Stimulated activated CD8-positive, alpha-beta memory T cell treated with anti-CD3 and anti-CD28 coated beads, Interleukin-15, amount 100 ng/mL, for 48 hours (primary cell): ENCODE results near the gene MRPL42.
"Not testable (repeated sequence)": the region's sequence is repeated elsewhere in the genome, so short reads cannot be mapped to it uniquely, and the experiment has no call there.

Experiments used
- DNase-seq, 2 donors: peaks; one replicate each; pipeline ENCODE4 v3.0.0-alpha.2; 2020; ENCODE audit warnings: low read depth in 2 of 2

Gene MRPL42

GRCh38 chr12:93443576-93443975 lies 23.7 kb upstream of the MRPL42 start:
- no peak for DNase-seq

- DNase-seq, result no peak
These were observed 19.6 kb upstream of the MRPL42 start for GRCh38 chr12:93447555-93448290.

GRCh38 chr12:93448796-93449195 lies 18.5 kb upstream of the MRPL42 start:
- DNase-seq, result no peak

- DNase-seq, result no peak
These were observed 18.0 kb upstream of the MRPL42 start for GRCh38 chr12:93449277-93449676.

GRCh38 chr12:93451423-93452158 lies 15.7 kb upstream of the MRPL42 start:
- no peak for DNase-seq

DNA sequence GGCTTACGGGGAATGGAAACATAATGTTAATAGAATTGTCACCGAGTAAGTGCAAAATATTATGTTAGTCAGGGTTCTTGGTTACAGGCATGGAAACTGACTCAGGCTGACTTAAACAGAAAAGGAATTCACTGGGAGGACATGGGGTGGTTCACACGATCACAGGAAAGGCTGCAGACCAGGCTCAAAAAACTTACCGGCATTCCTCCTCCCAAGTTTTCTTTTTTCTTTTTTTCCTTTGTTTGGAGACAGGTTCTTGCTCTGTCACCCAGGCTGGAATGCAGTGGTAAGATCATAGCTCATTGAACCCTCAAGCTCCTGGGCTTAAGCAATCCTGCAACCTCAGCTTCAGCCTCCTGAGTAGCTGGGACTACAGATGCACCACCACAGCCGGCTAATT lies 13.7 kb upstream of the MRPL42 start:
- no peak for DNase-seq

- no peak for DNase-seq
These were observed 11.2 kb upstream of the MRPL42 start for GRCh38 chr12:93456077-93456476.

DNA sequence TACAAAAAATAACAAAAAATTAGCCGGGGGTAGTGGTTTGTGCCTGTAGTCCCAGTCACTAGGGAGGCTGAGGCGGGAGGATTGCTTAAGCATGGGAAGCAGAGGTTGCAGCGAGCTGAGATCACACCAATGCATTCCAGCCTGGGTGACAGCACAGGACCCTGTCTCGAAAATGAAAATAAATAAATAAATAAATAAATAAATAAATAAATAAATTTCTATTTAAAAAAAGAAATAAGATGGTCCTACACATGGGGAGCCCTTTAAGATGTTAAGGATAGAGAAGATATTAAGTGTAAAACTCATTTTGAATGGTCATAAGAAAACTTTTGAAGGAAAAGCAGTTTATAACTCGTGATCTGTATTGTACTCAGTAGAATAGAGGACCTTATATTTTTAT lies 8.2 kb upstream of the MRPL42 start:
- DNase-seq, result no peak

DNA sequence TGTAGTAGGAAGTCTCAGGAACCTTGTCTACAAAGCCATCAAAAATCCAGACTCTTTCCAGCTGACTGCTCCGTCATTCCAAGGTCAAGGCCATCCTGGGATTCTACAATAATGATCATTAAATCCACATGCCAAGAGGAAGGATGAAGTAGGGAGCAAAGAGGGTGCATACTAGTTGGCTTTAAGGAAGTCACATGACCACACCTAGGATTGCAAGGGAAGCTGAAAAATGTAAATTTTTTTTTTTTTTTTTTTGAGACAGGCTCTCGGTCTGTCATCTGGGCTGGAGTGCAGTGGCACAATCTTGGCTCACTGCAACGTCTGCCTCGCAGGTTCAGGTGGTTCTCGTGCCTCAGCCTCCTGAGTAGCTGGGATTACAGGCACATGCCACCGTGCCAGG lies 7.3 kb upstream of the MRPL42 start:
- no peak for DNase-seq

DNA sequence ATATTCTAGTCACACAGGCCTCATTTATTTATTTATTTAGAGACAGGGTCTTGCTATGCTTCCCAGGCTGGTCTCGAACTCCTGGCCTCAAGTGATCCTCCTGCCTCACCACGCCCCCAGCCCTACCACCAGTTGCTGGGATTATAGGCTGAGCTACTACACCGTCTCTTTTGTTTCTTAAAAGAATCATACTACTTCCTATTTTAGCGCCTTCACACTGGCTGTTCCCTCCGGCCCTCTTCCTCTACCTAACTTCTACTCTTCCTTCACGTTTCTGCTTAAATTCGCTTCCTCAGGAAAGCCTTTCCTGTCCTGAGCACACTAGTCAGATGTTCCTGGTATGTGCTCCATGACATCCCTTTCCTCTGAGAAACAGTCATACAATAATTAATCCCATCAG lies 6.4 kb upstream of the MRPL42 start:
- no peak for DNase-seq

DNA sequence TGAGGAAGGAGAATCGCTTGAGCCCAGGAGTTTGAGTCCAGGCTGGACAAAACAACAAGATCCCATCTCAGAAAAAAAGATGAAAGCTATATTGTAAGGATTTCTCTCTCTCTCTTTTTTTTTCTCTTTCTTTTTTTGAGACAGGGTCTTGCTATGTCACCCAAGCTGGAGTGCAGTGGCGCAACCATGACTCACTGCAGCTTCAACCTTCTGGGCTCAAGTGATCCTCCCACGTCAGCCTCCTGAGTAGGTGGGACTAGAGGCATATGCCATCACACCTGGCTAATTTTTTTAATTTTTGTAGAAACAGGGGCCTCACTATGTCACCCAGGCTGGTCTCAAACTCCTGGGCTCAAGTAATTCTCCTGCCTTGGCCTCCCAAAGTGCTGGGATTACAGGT lies 5.8 kb upstream of the MRPL42 start:
- no peak for DNase-seq

DNA sequence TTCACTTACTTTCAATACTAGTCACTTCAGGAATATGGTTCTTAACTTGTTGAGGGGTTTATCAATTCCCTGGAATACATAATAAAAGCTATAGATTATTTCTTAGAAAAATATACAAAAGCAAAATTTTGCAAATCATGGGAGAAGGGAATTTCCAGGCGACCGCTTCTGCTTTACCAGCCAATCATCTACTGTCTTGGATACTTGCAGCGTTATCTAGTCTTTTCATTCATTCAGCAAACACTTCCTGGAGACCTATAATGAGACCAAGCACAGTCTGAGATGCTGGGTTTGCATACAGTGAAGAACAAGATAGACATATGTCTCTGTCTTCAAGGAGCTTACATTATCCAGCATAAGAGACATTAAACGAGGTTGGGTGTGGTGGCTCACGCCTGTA lies 1.5 kb upstream of the MRPL42 start:
- DNase-seq, result no peak

- DNase-seq, result no peak
These were observed 526 bp upstream of the MRPL42 start for GRCh38 chr12:93466625-93467350.

- no peak for DNase-seq
These were observed 676 bp downstream of the MRPL42 start for GRCh38 chr12:93468008-93468371.

DNA sequence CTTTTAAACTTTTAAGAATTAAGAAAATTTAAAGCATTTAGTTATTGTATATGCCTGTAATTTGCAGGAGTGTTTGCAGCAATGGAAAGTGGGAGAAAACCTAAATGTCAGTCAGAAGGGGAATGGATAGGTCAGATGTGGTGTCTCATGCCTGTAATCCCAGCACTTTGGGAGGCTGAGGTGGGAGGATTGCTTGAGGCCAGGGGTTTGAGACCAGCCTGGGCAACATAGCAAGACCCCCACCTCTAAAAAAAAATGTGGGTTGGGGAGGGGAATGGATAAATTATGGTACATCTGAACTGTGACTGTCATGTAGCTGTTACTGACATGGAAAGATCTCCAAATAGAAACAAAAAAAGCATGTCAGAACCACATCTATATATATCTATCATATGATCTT lies 2.1 kb downstream of the MRPL42 start:
- DNase-seq, result no peak

DNA sequence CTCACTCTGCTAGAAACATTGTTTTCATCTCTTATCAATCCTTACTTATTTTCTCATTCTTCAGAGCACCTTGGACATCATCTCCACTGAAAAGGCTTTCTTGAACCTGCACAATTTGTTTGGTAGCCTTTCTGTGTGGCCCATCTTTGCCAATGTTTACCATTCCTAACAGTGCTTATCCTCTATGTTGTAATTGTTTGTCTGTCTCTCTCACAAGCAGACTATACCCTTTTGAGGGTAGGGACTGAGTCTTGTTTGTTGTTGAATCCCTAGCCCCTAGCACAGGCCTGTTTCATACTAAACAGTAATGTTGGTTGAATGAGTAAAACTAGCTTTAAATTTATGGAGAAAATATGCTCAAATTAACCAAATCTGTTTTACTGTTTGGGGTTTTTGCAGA lies 9.2 kb downstream of the MRPL42 start:
- DNase-seq, result no peak

DNA sequence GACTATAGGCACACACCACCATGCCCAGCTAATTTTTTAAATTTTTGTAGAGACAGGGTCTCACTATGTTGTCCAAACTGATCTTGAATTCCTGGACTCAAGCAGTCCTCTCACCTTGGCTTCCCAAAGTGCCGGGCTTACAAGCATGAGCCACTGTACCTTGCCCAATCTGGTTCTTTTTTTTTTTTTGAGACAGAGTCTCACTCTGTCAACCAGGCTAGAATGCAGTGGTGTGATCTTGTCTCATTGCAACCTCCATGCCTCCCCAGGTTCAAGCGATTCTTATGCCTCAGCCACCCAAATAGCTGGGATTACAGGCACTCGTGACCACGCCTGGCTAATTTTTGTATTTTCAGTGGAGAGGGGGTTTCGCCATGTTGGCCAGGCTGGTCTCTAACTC lies 15.4 kb downstream of the MRPL42 start:
- DNase-seq, result no peak

GRCh38 chr12:93483151-93483807 lies 16.0 kb downstream of the MRPL42 start:
- no peak for DNase-seq

DNA sequence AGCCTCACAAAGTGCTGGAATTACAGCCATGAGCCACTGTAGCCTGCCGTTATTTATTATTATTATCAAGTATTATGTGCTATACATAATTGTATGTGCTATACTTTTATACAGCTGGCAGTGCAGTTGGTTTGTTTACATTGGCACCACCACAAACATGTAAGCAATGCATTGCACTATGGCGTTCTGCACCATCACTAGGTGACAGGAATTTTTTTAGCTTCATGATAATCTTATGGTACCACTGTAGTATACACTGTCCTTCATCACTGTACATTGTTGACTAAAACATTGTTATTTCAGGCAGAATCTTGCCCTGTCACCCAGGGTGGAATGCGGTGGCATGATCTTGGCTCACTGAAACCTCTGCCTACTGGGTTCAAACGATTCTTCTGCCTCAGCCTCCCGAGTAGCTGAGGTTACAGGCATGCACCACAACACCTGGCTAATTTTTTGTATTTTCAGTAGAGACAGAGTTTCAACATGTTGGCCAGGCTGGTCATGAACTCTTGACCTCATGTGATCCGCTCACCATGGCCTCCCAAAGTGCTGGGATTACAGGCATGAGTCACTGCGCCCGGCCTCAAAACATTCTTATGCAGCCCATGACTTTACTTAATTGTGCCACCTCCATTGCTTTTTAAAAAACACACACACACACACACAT lies 17.1 kb downstream of the MRPL42 start:
- no peak for DNase-seq

GRCh38 chr12:93492808-93493207 lies 25.5 kb downstream of the MRPL42 start:
- DNase-seq, result not testable (repeated sequence)

DNA sequence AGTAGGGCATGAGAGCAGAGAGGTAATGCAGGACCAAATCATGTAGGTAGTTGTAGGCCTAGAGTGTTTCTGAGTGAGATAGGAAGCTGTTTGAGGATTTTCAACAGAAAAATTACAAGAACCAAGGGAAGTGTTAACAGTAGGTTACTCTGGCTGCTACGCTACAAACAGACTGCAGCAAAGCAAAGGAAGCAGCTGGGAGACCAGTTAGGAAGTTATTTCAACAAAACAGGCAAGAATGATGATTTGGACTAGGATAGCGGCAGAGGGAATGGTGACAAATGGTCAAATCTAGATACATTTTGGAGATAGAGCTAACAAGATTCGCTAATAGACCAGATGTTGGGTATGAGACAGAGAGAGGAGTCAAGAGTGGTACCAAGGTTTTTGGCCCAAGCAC lies 26.8 kb downstream of the MRPL42 start:
- no peak for DNase-seq

DNA sequence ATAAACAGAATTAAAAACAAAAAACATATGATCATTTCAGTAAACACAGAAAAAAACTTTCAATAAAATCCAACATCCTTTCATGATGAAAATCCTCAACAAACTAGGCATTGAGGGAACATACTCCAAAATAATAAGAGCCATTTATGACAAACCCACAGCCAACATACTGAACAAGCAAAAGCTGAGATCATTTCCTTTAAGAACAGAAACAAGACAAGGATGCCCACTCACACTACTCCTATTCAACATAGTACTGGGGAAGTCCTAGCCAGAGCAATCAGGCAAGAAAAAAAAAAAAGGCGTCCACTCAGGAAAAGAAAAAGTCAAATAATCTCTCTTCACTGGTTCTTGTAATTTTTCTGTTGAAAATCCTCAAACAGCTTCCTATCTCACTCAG lies 30.1 kb downstream of the MRPL42 start:
- no peak for DNase-seq
